Measurements from ENCODE around the gene LETM1. TPM values are rescaled to one million over a fixed set of nuclear protein-coding genes. Genes with fewer than 3 reads are reported as not detected.

The LETM1 gene
- total RNA-seq = 63.5 and 64.1 TPM in 2 replicates

GRCh38 chr4:1856071-1856942, at the start of gene LETM1:
TSS of gene LETM1 (minus strand) at chr4:1856156. CDS start at chr4:1855950, 206 bp downstream.
- intact Hi-C loops (cut with micrococcal nuclease) = loop anchor here (1.0 to 10.0 kb wide), 6 partner anchors 14 to 562 kb away; partner anchors contain the start of genes CFAP99, SLBP, UVSSA and ZFYVE28

- intact Hi-C loops (cut with micrococcal nuclease) = no loop called here
Measured at GRCh38 chr4:1904042-1904441, 48.1 kb upstream of the LETM1 start.

- intact Hi-C loops (cut with micrococcal nuclease) = no loop called here
Measured at GRCh38 chr4:1903035-1903434, 47.1 kb upstream of the LETM1 start.

GRCh38 chr4:1902243-1902642, 46.3 kb upstream of the LETM1 start:
- intact Hi-C loops (cut with micrococcal nuclease) = no loop called here

GRCh38 chr4:1901127-1901526, 45.2 kb upstream of the LETM1 start:
- intact Hi-C loops (cut with micrococcal nuclease) = no loop called here

GRCh38 chr4:1900624-1901023, 44.7 kb upstream of the LETM1 start:
- intact Hi-C loops (cut with micrococcal nuclease) = no loop called here

GRCh38 chr4:1900087-1900433, 44.1 kb upstream of the LETM1 start:
- intact Hi-C loops (cut with micrococcal nuclease) = no loop called here

- intact Hi-C loops (cut with micrococcal nuclease) = loop anchor here (1.0 kb wide), 3 partner anchors 26 to 153 kb away; no protein-coding TSS in a partner anchor
Measured at GRCh38 chr4:1899149-1900086, 43.5 kb upstream of the LETM1 start.

- intact Hi-C loops (cut with micrococcal nuclease) = loop anchor here (1.0 kb wide), 3 partner anchors 25 to 152 kb away; no protein-coding TSS in a partner anchor
Measured at GRCh38 chr4:1898681-1899080, 42.7 kb upstream of the LETM1 start.

- intact Hi-C loops (cut with micrococcal nuclease) = no loop called here
Measured at GRCh38 chr4:1898007-1898406, 42.1 kb upstream of the LETM1 start.

GRCh38 chr4:1896658-1896991, 40.7 kb upstream of the LETM1 start:
- intact Hi-C loops (cut with micrococcal nuclease) = no loop called here

GRCh38 chr4:1895971-1896657, 40.2 kb upstream of the LETM1 start:
- intact Hi-C loops (cut with micrococcal nuclease) = no loop called here

- intact Hi-C loops (cut with micrococcal nuclease) = no loop called here
Measured at GRCh38 chr4:1890979-1891570, 35.1 kb upstream of the LETM1 start.

- intact Hi-C loops (cut with micrococcal nuclease) = no loop called here
Measured at GRCh38 chr4:1887052-1887451, 31.1 kb upstream of the LETM1 start.

GRCh38 chr4:1885414-1885813, 29.5 kb upstream of the LETM1 start:
- intact Hi-C loops (cut with micrococcal nuclease) = no loop called here

GRCh38 chr4:1883583-1883982, 27.6 kb upstream of the LETM1 start:
- intact Hi-C loops (cut with micrococcal nuclease) = no loop called here

GRCh38 chr4:1882850-1883271, 26.9 kb upstream of the LETM1 start:
- intact Hi-C loops (cut with micrococcal nuclease) = no loop called here

- intact Hi-C loops (cut with micrococcal nuclease) = no loop called here
Measured at GRCh38 chr4:1880332-1880731, 24.4 kb upstream of the LETM1 start.

GRCh38 chr4:1879485-1879884, 23.5 kb upstream of the LETM1 start:
- intact Hi-C loops (cut with micrococcal nuclease) = loop anchor here (10.0 kb wide), 1 partner anchor 365 kb away; the partner anchor contains the start of genes HAUS3 and POLN

- intact Hi-C loops (cut with micrococcal nuclease) = loop anchor here (10.0 kb wide), 1 partner anchor 371 kb away; the partner anchor contains the start of genes HAUS3 and POLN
Measured at GRCh38 chr4:1874201-1874600, 18.2 kb upstream of the LETM1 start.

- intact Hi-C loops (cut with micrococcal nuclease) = loop anchor here (1.0 to 10.0 kb wide), 2 partner anchors 26 to 371 kb away; partner anchors contain the start of genes HAUS3 and POLN
Measured at GRCh38 chr4:1873776-1874175, 17.8 kb upstream of the LETM1 start.
